Measurements from ENCODE around the gene ADAM17. TPM values are rescaled to one million over a fixed set of nuclear protein-coding genes. Genes with fewer than 3 reads are reported as not detected.

Gene ADAM17
- total RNA-seq, 1 donor from 2014 or later: 30.0 TPM

GRCh38 chr2:9471206-9471605, 84.4 kb downstream of the ADAM17 start:
- H3K36me3 Mint-ChIP-seq (ENCODE audit: low read depth): peaks cover 10% of the 10 kb centered on the region
- H3K4me1 Mint-ChIP-seq (ENCODE audit: low read depth): peaks cover 20% of the 10 kb centered on the region
- H3K4me3 Mint-ChIP-seq (ENCODE audit: unreplicated experiment): no peak overlapping the region
- no peak for DNase-seq (ENCODE audit: low spot score)
- H3K27me3 Mint-ChIP-seq (ENCODE audit: low read depth): no peaks in the 10 kb centered on the region
- no peaks in the 10 kb centered on the region for H3K9me3 Mint-ChIP-seq (ENCODE audit: low read depth)
- no peak for TF ChIP-seq CTCF (IDR thresholded peaks at IDR 0.05)
- no peak overlapping the region for H3K27ac Mint-ChIP-seq (ENCODE audit: unreplicated experiment)

GRCh38 chr2:9467687-9468086, 87.9 kb downstream of the ADAM17 start:
- no peak overlapping the region for H3K4me3 Mint-ChIP-seq (ENCODE audit: unreplicated experiment)
- no peak for DNase-seq (ENCODE audit: low spot score)
- no peaks in the 10 kb centered on the region for H3K27me3 Mint-ChIP-seq (ENCODE audit: low read depth)
- TF ChIP-seq CTCF (IDR thresholded peaks at IDR 0.05): no peak
- H3K9me3 Mint-ChIP-seq (ENCODE audit: low read depth): no peaks in the 10 kb centered on the region
- no peak overlapping the region for H3K27ac Mint-ChIP-seq (ENCODE audit: unreplicated experiment)
- peaks cover 9% of the 10 kb centered on the region for H3K36me3 Mint-ChIP-seq (ENCODE audit: low read depth)
- peaks cover 4% of the 10 kb centered on the region for H3K4me1 Mint-ChIP-seq (ENCODE audit: low read depth)

- TF ChIP-seq CTCF (IDR thresholded peaks at IDR 0.05): no peak
- H3K4me3 Mint-ChIP-seq (ENCODE audit: unreplicated experiment): no peak overlapping the region
- H3K27me3 Mint-ChIP-seq (ENCODE audit: low read depth): no peaks in the 10 kb centered on the region
- peaks cover 7% of the 10 kb centered on the region for H3K36me3 Mint-ChIP-seq (ENCODE audit: low read depth)
- DNase-seq (ENCODE audit: low spot score): no peak
- H3K9me3 Mint-ChIP-seq (ENCODE audit: low read depth): no peaks in the 10 kb centered on the region
- peaks cover 4% of the 10 kb centered on the region for H3K4me1 Mint-ChIP-seq (ENCODE audit: low read depth)
- no peak overlapping the region for H3K27ac Mint-ChIP-seq (ENCODE audit: unreplicated experiment)
These were observed 89.4 kb downstream of the ADAM17 start for GRCh38 chr2:9466147-9466683.

GRCh38 chr2:9465170-9465569, 90.5 kb downstream of the ADAM17 start:
- H3K4me1 Mint-ChIP-seq (ENCODE audit: low read depth): peaks cover 4% of the 10 kb centered on the region
- H3K9me3 Mint-ChIP-seq (ENCODE audit: low read depth): no peaks in the 10 kb centered on the region
- peaks cover 10% of the 10 kb centered on the region for H3K36me3 Mint-ChIP-seq (ENCODE audit: low read depth)
- no peak overlapping the region for H3K4me3 Mint-ChIP-seq (ENCODE audit: unreplicated experiment)
- no peaks in the 10 kb centered on the region for H3K27me3 Mint-ChIP-seq (ENCODE audit: low read depth)
- no peak for TF ChIP-seq CTCF (IDR thresholded peaks at IDR 0.05)
- no peak overlapping the region for H3K27ac Mint-ChIP-seq (ENCODE audit: unreplicated experiment)
- DNase-seq (ENCODE audit: low spot score): no peak

- peaks cover 4% of the 10 kb centered on the region for H3K4me1 Mint-ChIP-seq (ENCODE audit: low read depth)
- H3K4me3 Mint-ChIP-seq (ENCODE audit: unreplicated experiment): no peak overlapping the region
- H3K27ac Mint-ChIP-seq (ENCODE audit: unreplicated experiment): no peak overlapping the region
- no peaks in the 10 kb centered on the region for H3K9me3 Mint-ChIP-seq (ENCODE audit: low read depth)
- no peak for TF ChIP-seq CTCF (IDR thresholded peaks at IDR 0.05)
- peaks cover 10% of the 10 kb centered on the region for H3K36me3 Mint-ChIP-seq (ENCODE audit: low read depth)
- no peaks in the 10 kb centered on the region for H3K27me3 Mint-ChIP-seq (ENCODE audit: low read depth)
- DNase-seq (ENCODE audit: low spot score): no peak
These were observed 92.0 kb downstream of the ADAM17 start for GRCh38 chr2:9463698-9464034.

Data from chondrocyte (in vitro differentiated cells).